ENCODE data around the gene PRRC2B. TPM values are rescaled to one million over a fixed set of nuclear protein-coding genes. Genes with fewer than 3 reads are reported as not detected.
"Not testable (repeated sequence)": the region's sequence is repeated elsewhere in the genome, so short reads cannot be mapped to it uniquely, and the experiment has no call there.

Gene PRRC2B
- total RNA-seq, 4 donors from 2014 or later = 102 to 198 (median 108) TPM

GRCh38 chr9:131449276-131449675 lies 55.4 kb downstream of the PRRC2B start:
- Histone ChIP-seq H3K4me1 (peaks cover 0 to 5% (median 0%) of the 10 kb centered on the region in 3 donors), H3K36me3 (peaks cover 0 to 93% of the 10 kb centered on the region in 2 donors), H3K9me3 (no peaks in the 10 kb centered on the region), H3K4me3 (no peak overlapping the region), H3K27me3 (no peaks in the 10 kb centered on the region), H3K27ac (no peak overlapping the region)
- no peak for ATAC-seq
- no peak for TF ChIP-seq POLR2AphosphoS5 (IDR thresholded peaks at IDR 0.05)
- no peak for TF ChIP-seq CTCF (IDR thresholded peaks at IDR 0.05)
- no peak for TF ChIP-seq POLR2A (IDR thresholded peaks at IDR 0.05)
- no peak for TF ChIP-seq EP300 (IDR thresholded peaks at IDR 0.05)

- Histone ChIP-seq H3K27ac (no peak overlapping the region), H3K36me3 (peaks cover 0 to 93% of the 10 kb centered on the region in 2 donors), H3K4me1 (peaks cover 0 to 2% (median 0%) of the 10 kb centered on the region in 3 donors), H3K27me3 (no peaks in the 10 kb centered on the region), H3K4me3 (no peak overlapping the region), H3K9me3 (no peaks in the 10 kb centered on the region)
- no peak for ATAC-seq
- no peak for TF ChIP-seq CTCF (IDR thresholded peaks at IDR 0.05)
- no peak for TF ChIP-seq POLR2A (IDR thresholded peaks at IDR 0.05)
- TF ChIP-seq EP300 (IDR thresholded peaks at IDR 0.05) = no peak
- no peak for TF ChIP-seq POLR2AphosphoS5 (IDR thresholded peaks at IDR 0.05)
These were observed 60.1 kb downstream of the PRRC2B start for GRCh38 chr9:131454028-131454427.

- H3K27ac ChIP-seq, H3K27me3 ChIP-seq, H3K4me1 ChIP-seq, H3K9me3 ChIP-seq, ATAC-seq, H3K4me3 ChIP-seq: not testable (repeated sequence)
- 96% methylated on average over 4 of the region's 10 CpGs; no CpG with 5 or more reads in 1 of the 2 donors for WGBS, 2 donors (ENCODE audit: low coverage in 1 of 2)
- peaks cover 0 to 93% of the 10 kb centered on the region in 2 donors for H3K36me3 ChIP-seq
These were observed 61.8 kb downstream of the PRRC2B start for GRCh38 chr9:131455655-131456054.

GRCh38 chr9:131457746-131458145 lies 63.9 kb downstream of the PRRC2B start:
- WGBS, 2 donors (ENCODE audit: low coverage in 1 of 2) = 79 to 84% methylated on average over 10 of the region's 10 CpGs
- Histone ChIP-seq H3K27ac (no peak overlapping the region), H3K36me3 (peaks cover 0 to 98% of the 10 kb centered on the region in 2 donors)

GRCh38 chr9:131459056-131459455 lies 65.2 kb downstream of the PRRC2B start:
- no peak for TF ChIP-seq CTCF (IDR thresholded peaks at IDR 0.05)
- no peak for TF ChIP-seq POLR2A (IDR thresholded peaks at IDR 0.05)
- no peak for TF ChIP-seq POLR2AphosphoS5 (IDR thresholded peaks at IDR 0.05)
- TF ChIP-seq EP300 (IDR thresholded peaks at IDR 0.05) = no peak
- Histone ChIP-seq H3K27ac (no peak overlapping the region), H3K4me3 (no peak overlapping the region), H3K4me1 (no peaks in the 10 kb centered on the region), H3K27me3 (no peaks in the 10 kb centered on the region), H3K9me3 (no peaks in the 10 kb centered on the region), H3K36me3 (peaks cover 0 to 93% of the 10 kb centered on the region in 2 donors)
- no peak for ATAC-seq
- whole genome bisulfite sequencing, 2 donors (ENCODE audit: low coverage in 1 of 2) = 86 to 88% methylated on average over 9 to 10 of the region's 10 CpGs

More at GRCh38 chr9:131457746-131458145, 63.9 kb downstream of the PRRC2B start:
- ATAC-seq = no peak
- no peak for TF ChIP-seq EP300 (IDR thresholded peaks at IDR 0.05)
- no peak for TF ChIP-seq POLR2A (IDR thresholded peaks at IDR 0.05)
- TF ChIP-seq POLR2AphosphoS5 (IDR thresholded peaks at IDR 0.05) = no peak
- TF ChIP-seq CTCF (IDR thresholded peaks at IDR 0.05) = no peak
- Histone ChIP-seq H3K4me3 (no peak overlapping the region), H3K27me3 (no peaks in the 10 kb centered on the region), H3K9me3 (no peaks in the 10 kb centered on the region), H3K4me1 (no peaks in the 10 kb centered on the region)
